T-helper 17 cell (primary cell): Measurements from ENCODE around the gene USP22. TPM values are rescaled to one million over a fixed set of nuclear protein-coding genes. Genes with fewer than 3 reads are reported as not detected.
A peak's percentile ranks its signal among the peaks of the same experiment; 100 is the strongest.
"Not testable (repeated sequence)": the region's sequence is repeated elsewhere in the genome, so short reads cannot be mapped to it uniquely, and the experiment has no call there.

Experiments
- ATAC-seq: fragments of 150-1000 bp; cut with Tn5 transposase; 2 replicates; pipeline ENCODE4 v1.10.0; 2021; ENCODE audit warnings: mild to moderate bottlenecking, moderate library complexity
- DNase-seq, 3 donors: peaks; one replicate each; pipeline versions ENCODE4 v3.0.0 to v3.0.0-alpha.2; 2020 to 2021
- H3K9me3 ChIP-seq: one replicate; pipeline ENCODE4 v1.7.0; 2013; ENCODE audit warnings: low read length, mild to moderate bottlenecking; ENCODE audit not compliant: control insufficient read depth, poor library complexity, severe bottlenecking
- H3K27ac Mint-ChIP-seq: one replicate; pipeline ENCODE4 v1.8.0; 2022; ENCODE audit warnings: mild to moderate bottlenecking, moderate library complexity, mixed read lengths
- H3K27me3 Mint-ChIP-seq: one replicate; pipeline ENCODE4 v1.8.0; 2022; ENCODE audit warnings: mixed read lengths
- H3K36me3 Mint-ChIP-seq: one replicate; pipeline ENCODE4 v1.8.0; 2022; ENCODE audit warnings: low read depth, mixed read lengths
- H3K4me1 Mint-ChIP-seq: one replicate; pipeline ENCODE4 v1.8.0; 2022; ENCODE audit warnings: mild to moderate bottlenecking, mixed read lengths
- H3K4me3 Mint-ChIP-seq: one replicate; pipeline ENCODE4 v1.8.0; 2022; ENCODE audit warnings: mild to moderate bottlenecking, moderate library complexity, mixed read lengths
- total RNA-seq, 4 donors: library from RNA in 2 of 4; stranded (reverse) in 2 of 4; gene quantifications; one replicate each; pipeline ENCODE4 v1.2.3 and lab custom pipeline; 2022 to 2026

USP22 gene
- total RNA-seq, result 100 to 1,000 TPM; 158 to 177 TPM
- 190 to 236 reads per million in 2 donors for total RNA-seq (lab: John Stamatoyannopoulos, UW)

- Mint-ChIP-seq H3K27me3 (no peaks in the 10 kb centered on the region), H3K27ac (peak within 1 kb of the TSS; percentile 87), H3K4me1 (peaks cover 15% of the 10 kb centered on the region), H3K36me3 (no peaks in the 10 kb centered on the region), H3K4me3 (peak within 1 kb of the TSS; percentile 97)
- ATAC-seq (peak; percentile 61), DNase-seq (peak in 1 of 3 donors; percentile 93)
- no peaks in the 10 kb centered on the region for H3K9me3 ChIP-seq
Observed at GRCh38 chr17:21042458-21043295, at the start of gene USP22. TSS of gene USP22 (minus strand) at chr17:21043011. CDS start at chr17:21042835, 176 bp downstream.

- H3K4me1 Mint-ChIP-seq, result peaks cover 4% of the 10 kb centered on the region
- DNase-seq, result no peak
- H3K27ac Mint-ChIP-seq, result peak overlapping the region; percentile 16
- H3K9me3 ChIP-seq, result no peaks in the 10 kb centered on the region
- no peak overlapping the region for H3K4me3 Mint-ChIP-seq
- no peaks in the 10 kb centered on the region for H3K36me3 Mint-ChIP-seq
- H3K27me3 Mint-ChIP-seq, result no peaks in the 10 kb centered on the region
- no peak for ATAC-seq
Observed at GRCh38 chr17:21090902-21091618, 48.2 kb upstream of the USP22 start.

- H3K36me3 Mint-ChIP-seq, result no peaks in the 10 kb centered on the region
- peaks cover under 1% of the 10 kb centered on the region for H3K27me3 Mint-ChIP-seq
- no peak overlapping the region for H3K4me3 Mint-ChIP-seq
- no peak overlapping the region for H3K27ac Mint-ChIP-seq
- no peak for ATAC-seq
- peaks cover 4% of the 10 kb centered on the region for H3K4me1 Mint-ChIP-seq
- DNase-seq, result no peak
- H3K9me3 ChIP-seq, result no peaks in the 10 kb centered on the region
Observed at GRCh38 chr17:21089933-21090901, 47.4 kb upstream of the USP22 start.

- Mint-ChIP-seq H3K4me1 (peaks cover 4% of the 10 kb centered on the region), H3K4me3 (no peak overlapping the region), H3K27ac (no peak overlapping the region), H3K27me3 (peaks cover 6% of the 10 kb centered on the region), H3K36me3 (no peaks in the 10 kb centered on the region)
- H3K9me3 ChIP-seq, result no peaks in the 10 kb centered on the region
- DNase-seq (no peak), ATAC-seq (no peak)
Observed at GRCh38 chr17:21089145-21089544, 46.3 kb upstream of the USP22 start.

GRCh38 chr17:21085707-21086106 lies 42.9 kb upstream of the USP22 start:
- peaks cover 4% of the 10 kb centered on the region for H3K4me1 Mint-ChIP-seq
- peaks cover 3% of the 10 kb centered on the region for H3K36me3 Mint-ChIP-seq
- no peaks in the 10 kb centered on the region for H3K9me3 ChIP-seq
- no peak overlapping the region for H3K4me3 Mint-ChIP-seq
- H3K27ac Mint-ChIP-seq, result no peak overlapping the region
- ATAC-seq, result no peak
- no peak for DNase-seq
- peaks cover 6% of the 10 kb centered on the region for H3K27me3 Mint-ChIP-seq

- H3K27me3 Mint-ChIP-seq, H3K4me1 Mint-ChIP-seq, H3K9me3 ChIP-seq, H3K4me3 Mint-ChIP-seq, H3K27ac Mint-ChIP-seq, H3K36me3 Mint-ChIP-seq, DNase-seq, ATAC-seq: not testable (repeated sequence)
Observed at GRCh38 chr17:21085280-21085679, 42.5 kb upstream of the USP22 start.

GRCh38 chr17:21082001-21082436 lies 39.2 kb upstream of the USP22 start:
- H3K9me3 ChIP-seq, result no peaks in the 10 kb centered on the region
- Mint-ChIP-seq H3K4me1 (no peaks in the 10 kb centered on the region), H3K27ac (no peak overlapping the region), H3K4me3 (no peak overlapping the region), H3K27me3 (peaks cover 35% of the 10 kb centered on the region), H3K36me3 (peaks cover 3% of the 10 kb centered on the region)
- DNase-seq (no peak), ATAC-seq (no peak)

- ATAC-seq, result no peak
- no peaks in the 10 kb centered on the region for H3K9me3 ChIP-seq
- Mint-ChIP-seq H3K4me3 (no peak overlapping the region), H3K27me3 (peaks cover 36% of the 10 kb centered on the region), H3K4me1 (no peaks in the 10 kb centered on the region), H3K36me3 (peaks cover 4% of the 10 kb centered on the region), H3K27ac (no peak overlapping the region)
- DNase-seq, result no peak
Observed at GRCh38 chr17:21079196-21079595, 36.4 kb upstream of the USP22 start.

GRCh38 chr17:21078016-21078780 lies 35.4 kb upstream of the USP22 start:
- Mint-ChIP-seq H3K27ac (no peak overlapping the region), H3K4me3 (no peak overlapping the region), H3K27me3 (peaks cover 36% of the 10 kb centered on the region), H3K36me3 (peaks cover 4% of the 10 kb centered on the region), H3K4me1 (no peaks in the 10 kb centered on the region)
- H3K9me3 ChIP-seq, result no peaks in the 10 kb centered on the region
- ATAC-seq (no peak), DNase-seq (no peak)

GRCh38 chr17:21077281-21077680 lies 34.5 kb upstream of the USP22 start:
- ATAC-seq, result no peak
- peaks cover 36% of the 10 kb centered on the region for H3K27me3 Mint-ChIP-seq
- H3K4me1 Mint-ChIP-seq, result no peaks in the 10 kb centered on the region
- no peak overlapping the region for H3K4me3 Mint-ChIP-seq
- no peak overlapping the region for H3K27ac Mint-ChIP-seq
- H3K36me3 Mint-ChIP-seq, result peaks cover 4% of the 10 kb centered on the region
- DNase-seq, result no peak
- H3K9me3 ChIP-seq, result no peaks in the 10 kb centered on the region

- no peak for DNase-seq
- ATAC-seq, result no peak
- Mint-ChIP-seq H3K36me3 (peaks cover 3% of the 10 kb centered on the region), H3K4me3 (no peak overlapping the region), H3K27ac (no peak overlapping the region), H3K27me3 (peaks cover 36% of the 10 kb centered on the region), H3K4me1 (no peaks in the 10 kb centered on the region)
- H3K9me3 ChIP-seq, result no peaks in the 10 kb centered on the region
Observed at GRCh38 chr17:21076242-21076641, 33.4 kb upstream of the USP22 start.

- Mint-ChIP-seq H3K36me3 (peaks cover 2% of the 10 kb centered on the region), H3K4me1 (no peaks in the 10 kb centered on the region)
- DNase-seq, result no peak
Observed at GRCh38 chr17:21075739-21076085, 32.9 kb upstream of the USP22 start.

More at GRCh38 chr17:21075739-21076085, 32.9 kb upstream of the USP22 start:
- H3K9me3 ChIP-seq, result no peaks in the 10 kb centered on the region
- Mint-ChIP-seq H3K4me3 (no peak overlapping the region), H3K27me3 (peaks cover 36% of the 10 kb centered on the region), H3K27ac (no peak overlapping the region)
- ATAC-seq, result no peak
